ENCODE measurements around the gene ACSF2.
A peak's percentile ranks its signal among the peaks of the same experiment; 100 is the strongest.

Gene ACSF2

GRCh38 chr17:50482516-50482915 is 56.5 kb downstream of the ACSF2 start:
- peak; percentile 90 for DNase-seq (ENCODE audit: extremely low read depth, low read depth)
- TF ChIP-seq, protein P1, sequence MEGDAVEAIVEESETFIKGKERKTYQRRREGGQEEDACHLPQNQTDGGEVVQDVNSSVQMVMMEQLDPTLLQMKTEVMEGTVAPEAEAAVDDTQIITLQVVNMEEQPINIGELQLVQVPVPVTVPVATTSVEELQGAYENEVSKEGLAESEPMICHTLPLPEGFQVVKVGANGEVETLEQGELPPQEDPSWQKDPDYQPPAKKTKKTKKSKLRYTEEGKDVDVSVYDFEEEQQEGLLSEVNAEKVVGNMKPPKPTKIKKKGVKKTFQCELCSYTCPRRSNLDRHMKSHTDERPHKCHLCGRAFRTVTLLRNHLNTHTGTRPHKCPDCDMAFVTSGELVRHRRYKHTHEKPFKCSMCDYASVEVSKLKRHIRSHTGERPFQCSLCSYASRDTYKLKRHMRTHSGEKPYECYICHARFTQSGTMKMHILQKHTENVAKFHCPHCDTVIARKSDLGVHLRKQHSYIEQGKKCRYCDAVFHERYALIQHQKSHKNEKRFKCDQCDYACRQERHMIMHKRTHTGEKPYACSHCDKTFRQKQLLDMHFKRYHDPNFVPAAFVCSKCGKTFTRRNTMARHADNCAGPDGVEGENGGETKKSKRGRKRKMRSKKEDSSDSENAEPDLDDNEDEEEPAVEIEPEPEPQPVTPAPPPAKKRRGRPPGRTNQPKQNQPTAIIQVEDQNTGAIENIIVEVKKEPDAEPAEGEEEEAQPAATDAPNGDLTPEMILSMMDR (IDR thresholded peaks at IDR 0.05; ENCODE audit: low read depth, low read length, missing control alignments) = peak; percentile 86
- H3K4me3 ChIP-seq (replicated peaks; ENCODE audit: low read depth, low read length) = no peak overlapping the region

GRCh38 chr17:50483266-50483665 is 57.2 kb downstream of the ACSF2 start:
- H3K4me3 ChIP-seq (replicated peaks; ENCODE audit: low read depth, low read length) = no peak overlapping the region
- no peak for DNase-seq (ENCODE audit: extremely low read depth, low read depth)
- TF ChIP-seq, protein P1 (IDR thresholded peaks at IDR 0.05; ENCODE audit: low read depth, low read length, missing control alignments) = no peak

- H3K4me3 ChIP-seq (replicated peaks; ENCODE audit: low read depth, low read length) = no peak overlapping the region
- TF ChIP-seq, protein P1 (IDR thresholded peaks at IDR 0.05; ENCODE audit: low read depth, low read length, missing control alignments) = no peak
- DNase-seq (ENCODE audit: extremely low read depth, low read depth) = no peak
Observed at GRCh38 chr17:50484386-50485155, 58.6 kb downstream of the ACSF2 start.

- no peak overlapping the region for H3K4me3 ChIP-seq (replicated peaks; ENCODE audit: low read depth, low read length)
- TF ChIP-seq, protein P1 (IDR thresholded peaks at IDR 0.05; ENCODE audit: low read depth, low read length, missing control alignments) = no peak
- no peak for DNase-seq (ENCODE audit: extremely low read depth, low read depth)
Observed at GRCh38 chr17:50487213-50488096, 61.4 kb downstream of the ACSF2 start.

DNA sequence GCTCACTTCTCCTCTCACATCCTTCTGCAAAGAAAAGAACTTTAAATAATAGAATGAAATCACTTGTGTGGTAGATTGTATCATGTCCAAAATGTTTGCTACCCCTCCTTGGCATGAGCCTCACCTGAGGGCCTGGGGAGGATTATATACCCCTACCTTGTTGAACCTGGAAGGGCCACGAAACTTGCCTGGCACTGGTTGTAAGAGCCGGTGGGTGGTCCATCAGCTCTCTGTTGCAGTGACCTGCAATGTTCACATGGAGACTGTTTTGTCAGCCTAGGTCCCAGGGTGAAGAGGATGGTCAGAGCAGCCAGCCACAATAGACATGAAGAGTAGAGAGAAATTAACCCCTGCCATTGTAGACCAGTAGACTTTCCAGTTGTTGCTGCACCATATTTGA is 62.9 kb downstream of the ACSF2 start:
- H3K4me3 ChIP-seq (replicated peaks; ENCODE audit: low read depth, low read length) = no peak overlapping the region
- no peak for DNase-seq (ENCODE audit: extremely low read depth, low read depth)
- TF ChIP-seq, protein P1 (IDR thresholded peaks at IDR 0.05; ENCODE audit: low read depth, low read length, missing control alignments) = no peak

DNA sequence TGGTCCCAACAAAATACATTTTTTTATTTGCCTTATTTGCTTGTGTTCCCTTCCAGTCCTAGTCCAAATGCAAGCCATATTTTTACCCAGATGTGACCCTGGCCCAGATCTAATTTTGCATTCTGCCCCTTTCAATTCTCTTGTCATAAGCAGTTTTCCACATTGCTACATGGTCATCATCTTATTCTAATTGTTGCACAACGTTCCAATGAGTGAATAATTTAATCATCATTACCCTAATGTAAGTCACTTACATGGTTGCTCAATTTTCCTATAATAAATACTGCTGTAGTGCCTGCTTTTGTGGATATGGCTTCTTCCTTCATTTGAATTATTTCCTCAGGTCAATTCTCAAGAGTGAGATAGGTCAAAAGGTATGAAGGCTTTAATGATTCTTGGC is 65.5 kb downstream of the ACSF2 start:
- no peak overlapping the region for H3K4me3 ChIP-seq (replicated peaks; ENCODE audit: low read depth, low read length)
- TF ChIP-seq, protein P1 (IDR thresholded peaks at IDR 0.05; ENCODE audit: low read depth, low read length, missing control alignments) = no peak
- DNase-seq (ENCODE audit: extremely low read depth, low read depth) = no peak

Data from HFF-Myc (cell line).